Effector memory CD8-positive, alpha-beta T cell (primary cell): ENCODE measurements around the gene CD6.
A peak's percentile ranks its signal among the peaks of the same experiment; 100 is the strongest.

Source experiments
- ATAC-seq: fragments of 150-1000 bp; cut with Tn5 transposase; replicated peaks from 2 replicates; pipeline ENCODE4 v1.10.0; 2021; ENCODE audit warnings: mild to moderate bottlenecking, moderate library complexity
- DNase-seq, 3 experiments: peaks; one replicate each; pipeline ENCODE4 v3.0.0; 2021
- H3K27ac Mint-ChIP-seq, 2 donors: one replicate each; pipeline ENCODE4 v1.8.0; 2022; ENCODE audit warnings: mild to moderate bottlenecking in 2 of 2, mixed read lengths in 2 of 2, moderate library complexity in 2 of 2
- H3K27me3 Mint-ChIP-seq, 2 donors: one replicate each; pipeline ENCODE4 v1.8.0; 2022; ENCODE audit warnings: mixed read lengths in 2 of 2
- H3K36me3 Mint-ChIP-seq: one replicate; pipeline ENCODE4 v1.8.0; 2022; ENCODE audit warnings: mild to moderate bottlenecking, moderate library complexity, mixed read lengths; ENCODE audit not compliant: insufficient read depth
- H3K4me1 Mint-ChIP-seq, 2 donors: one replicate each; pipeline ENCODE4 v1.8.0; 2022; ENCODE audit warnings: low read depth in 2 of 2, mixed read lengths in 2 of 2
- H3K4me3 Mint-ChIP-seq, 2 donors: one replicate each; pipeline ENCODE4 v1.8.0; 2022; ENCODE audit warnings: mild to moderate bottlenecking in 2 of 2, mixed read lengths in 2 of 2, moderate library complexity in 2 of 2
- H3K9me3 Mint-ChIP-seq, 2 donors: one replicate each; pipeline ENCODE4 v1.8.0; 2022; ENCODE audit warnings: mixed read lengths in 2 of 2

Gene CD6

GRCh38 chr11:60951904-60952741 lies 19.4 kb upstream of the CD6 start, which contains the start of gene SLC15A3:
SLC15A3 (minus strand) TSS chr11:60952176; CDS start chr11:60951551, 625 bp downstream.
- H3K4me1 Mint-ChIP-seq, result peaks cover 14 to 15% of the 10 kb centered on the region in 2 donors
- H3K27ac Mint-ChIP-seq, result peak within 1 kb of the TSS; percentile 73 to 86
- H3K9me3 Mint-ChIP-seq, result no peaks in the 10 kb centered on the region
- peaks cover 36 to 39% of the 10 kb centered on the region in 2 donors for H3K27me3 Mint-ChIP-seq
- ATAC-seq, result peak; percentile 73
- peak within 1 kb of the TSS; percentile 72 to 91 for H3K4me3 Mint-ChIP-seq
- H3K36me3 Mint-ChIP-seq, result peaks cover 10% of the 10 kb centered on the region
- DNase-seq, result peak in 1 of 3 experiments; percentile 13

GRCh38 chr11:60952742-60953170 lies 18.7 kb upstream of the CD6 start:
- Mint-ChIP-seq H3K36me3 (peaks cover 10% of the 10 kb centered on the region), H3K9me3 (no peaks in the 10 kb centered on the region), H3K27me3 (peaks cover 41 to 46% of the 10 kb centered on the region in 2 donors), H3K4me3 (peak overlapping the region; percentile 72 to 91), H3K4me1 (peaks cover 14 to 15% of the 10 kb centered on the region in 2 donors), H3K27ac (peak overlapping the region; percentile 70 to 86)
- ATAC-seq (no peak), DNase-seq (no peak)

- H3K4me3 Mint-ChIP-seq, result no peak overlapping the region
- H3K4me1 Mint-ChIP-seq, result peaks cover 14 to 15% of the 10 kb centered on the region in 2 donors
- DNase-seq, result no peak
- H3K36me3 Mint-ChIP-seq, result peaks cover 10% of the 10 kb centered on the region
- peaks cover 42 to 48% of the 10 kb centered on the region in 2 donors for H3K27me3 Mint-ChIP-seq
- H3K27ac Mint-ChIP-seq, result no peak overlapping the region
- ATAC-seq, result no peak
- H3K9me3 Mint-ChIP-seq, result no peaks in the 10 kb centered on the region
Measured at GRCh38 chr11:60953781-60954180, 17.7 kb upstream of the CD6 start.

DNA sequence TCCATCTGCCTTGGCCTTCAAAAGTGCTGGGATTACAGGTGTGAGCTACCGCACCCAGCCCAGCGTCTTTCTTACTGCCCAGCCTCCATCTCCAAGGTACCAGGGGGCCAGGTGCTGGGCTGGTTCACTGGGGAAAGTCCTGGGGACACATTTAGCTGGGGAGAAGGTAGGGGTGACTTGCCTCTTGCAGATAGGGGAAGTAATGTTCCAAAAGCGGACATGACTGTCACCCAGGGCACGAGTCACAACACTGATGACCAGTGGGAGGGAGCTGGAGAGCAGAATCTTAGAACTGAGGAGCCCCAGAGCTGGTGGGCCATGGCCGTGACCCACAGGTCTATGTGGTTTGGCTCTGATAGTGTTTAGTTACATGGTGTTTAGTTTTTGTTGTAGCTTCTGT lies 17.1 kb upstream of the CD6 start:
- H3K27ac Mint-ChIP-seq, result no peak overlapping the region
- DNase-seq, result no peak
- H3K4me1 Mint-ChIP-seq, result peaks cover 14 to 15% of the 10 kb centered on the region in 2 donors
- H3K4me3 Mint-ChIP-seq, result no peak overlapping the region
- H3K27me3 Mint-ChIP-seq, result peaks cover 35 to 44% of the 10 kb centered on the region in 2 donors
- H3K36me3 Mint-ChIP-seq, result peaks cover 10% of the 10 kb centered on the region
- no peaks in the 10 kb centered on the region for H3K9me3 Mint-ChIP-seq
- ATAC-seq, result peak; percentile 15

DNA sequence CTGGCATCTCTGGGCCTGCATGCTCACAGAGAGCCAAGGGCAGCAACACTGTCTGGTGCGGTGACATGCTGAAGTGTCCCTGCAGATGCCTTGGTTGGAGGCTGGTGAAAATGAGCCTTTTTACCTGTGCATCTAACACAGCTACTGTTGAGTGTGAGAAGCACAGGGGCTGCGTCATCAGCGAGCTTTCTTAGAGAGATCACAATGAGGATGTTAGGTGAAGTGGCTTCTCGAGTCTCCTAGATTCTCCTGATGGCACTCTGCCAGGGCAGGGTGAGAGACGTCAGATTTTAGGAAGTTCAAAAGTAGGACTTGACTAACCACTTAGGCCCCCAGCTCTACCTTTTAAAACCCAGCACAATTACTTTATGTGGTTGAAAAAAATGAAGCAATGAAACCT lies 15.9 kb upstream of the CD6 start:
- peaks cover 14 to 15% of the 10 kb centered on the region in 2 donors for H3K4me1 Mint-ChIP-seq
- ATAC-seq (no peak), DNase-seq (no peak)
- no peak overlapping the region for H3K4me3 Mint-ChIP-seq
- H3K27ac Mint-ChIP-seq, result no peak overlapping the region
- H3K27me3 Mint-ChIP-seq, result peaks cover 45 to 56% of the 10 kb centered on the region in 2 donors
- H3K36me3 Mint-ChIP-seq, result peaks cover 10% of the 10 kb centered on the region
- H3K9me3 Mint-ChIP-seq, result no peaks in the 10 kb centered on the region

GRCh38 chr11:60957188-60957587 lies 14.3 kb upstream of the CD6 start:
- peaks cover 5% of the 10 kb centered on the region for H3K36me3 Mint-ChIP-seq
- no peak for DNase-seq
- H3K4me3 Mint-ChIP-seq, result no peak overlapping the region
- ATAC-seq, result no peak
- H3K27me3 Mint-ChIP-seq, result peaks cover 44 to 55% of the 10 kb centered on the region in 2 donors
- H3K4me1 Mint-ChIP-seq, result peaks cover 7 to 8% of the 10 kb centered on the region in 2 donors
- no peaks in the 10 kb centered on the region for H3K9me3 Mint-ChIP-seq
- H3K27ac Mint-ChIP-seq, result no peak overlapping the region

DNA sequence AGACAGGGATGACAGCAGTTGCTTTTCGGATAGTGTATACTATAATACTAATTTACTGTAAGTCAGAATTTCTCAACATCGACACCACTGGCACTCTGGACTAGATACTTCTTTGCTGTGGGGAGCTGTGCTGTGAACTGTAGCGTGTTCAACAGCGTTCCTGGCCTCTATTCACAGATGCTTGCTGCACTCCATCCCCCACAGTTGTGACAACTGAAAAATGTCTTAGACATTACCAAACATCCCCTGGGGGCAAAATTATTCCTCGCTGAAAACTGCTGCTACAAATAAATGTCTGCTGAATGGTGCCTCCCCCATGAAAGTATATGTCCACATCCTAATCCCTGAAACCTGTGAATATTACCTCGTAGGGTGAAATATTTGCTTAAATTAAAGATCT lies 12.0 kb upstream of the CD6 start:
- DNase-seq, result no peak
- Mint-ChIP-seq H3K36me3 (no peaks in the 10 kb centered on the region), H3K27ac (no peak overlapping the region), H3K9me3 (no peaks in the 10 kb centered on the region), H3K4me3 (no peak overlapping the region), H3K4me1 (no peaks in the 10 kb centered on the region), H3K27me3 (peaks cover 30 to 35% of the 10 kb centered on the region in 2 donors)
- ATAC-seq, result no peak

GRCh38 chr11:60960405-60960804 lies 11.1 kb upstream of the CD6 start:
- no peak overlapping the region for H3K4me3 Mint-ChIP-seq
- no peak overlapping the region for H3K27ac Mint-ChIP-seq
- H3K4me1 Mint-ChIP-seq, result no peaks in the 10 kb centered on the region
- no peak for DNase-seq
- peaks cover 30 to 35% of the 10 kb centered on the region in 2 donors for H3K27me3 Mint-ChIP-seq
- ATAC-seq, result no peak
- H3K36me3 Mint-ChIP-seq, result no peaks in the 10 kb centered on the region
- H3K9me3 Mint-ChIP-seq, result no peaks in the 10 kb centered on the region

DNA sequence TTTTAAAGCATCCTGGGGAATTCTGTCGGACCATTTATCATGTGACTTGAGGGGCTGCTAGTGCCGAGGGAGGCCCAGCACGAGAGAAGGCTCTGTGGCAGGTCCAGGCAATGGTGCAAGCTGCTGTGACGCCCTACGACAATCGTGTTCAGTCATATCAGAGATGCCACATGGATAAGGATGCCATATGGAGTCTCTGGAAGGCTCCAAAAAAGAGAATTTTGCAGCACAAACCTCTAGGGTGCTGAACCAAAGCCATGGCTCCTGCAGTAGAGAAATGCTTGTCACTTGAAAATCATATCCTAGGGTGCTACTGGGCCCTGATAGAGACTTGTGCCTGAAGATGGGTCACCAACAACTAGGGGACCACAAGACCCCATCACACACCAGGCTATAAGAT lies 6.7 kb upstream of the CD6 start:
- H3K36me3 Mint-ChIP-seq, result peaks cover 2% of the 10 kb centered on the region

GRCh38 chr11:60966890-60967289 lies 4.6 kb upstream of the CD6 start:
- Mint-ChIP-seq H3K4me3 (no peak overlapping the region), H3K9me3 (no peaks in the 10 kb centered on the region), H3K36me3 (peaks cover 6% of the 10 kb centered on the region), H3K4me1 (peaks cover 14 to 16% of the 10 kb centered on the region in 2 donors), H3K27me3 (peaks cover 5 to 6% of the 10 kb centered on the region in 2 donors), H3K27ac (no peak overlapping the region)
- ATAC-seq (no peak), DNase-seq (no peak)

More for the DNA sequence above, 6.7 kb upstream of the CD6 start:
- no peak overlapping the region for H3K4me3 Mint-ChIP-seq
- ATAC-seq (no peak), DNase-seq (no peak)
- no peaks in the 10 kb centered on the region for H3K9me3 Mint-ChIP-seq
- no peak overlapping the region for H3K27ac Mint-ChIP-seq
- H3K4me1 Mint-ChIP-seq, result no peaks in the 10 kb centered on the region
- H3K27me3 Mint-ChIP-seq, result peaks cover 16 to 18% of the 10 kb centered on the region in 2 donors

- Mint-ChIP-seq H3K4me1 (peaks cover 17% of the 10 kb centered on the region in 2 donors), H3K27ac (no peak overlapping the region), H3K36me3 (peaks cover 7% of the 10 kb centered on the region), H3K4me3 (no peak overlapping the region), H3K9me3 (no peaks in the 10 kb centered on the region), H3K27me3 (peaks cover 5 to 6% of the 10 kb centered on the region in 2 donors)
- DNase-seq (no peak), ATAC-seq (no peak)
Measured at GRCh38 chr11:60968223-60968622, 3.3 kb upstream of the CD6 start.

- Mint-ChIP-seq H3K4me1 (peaks cover 32 to 33% of the 10 kb centered on the region in 2 donors), H3K9me3 (no peaks in the 10 kb centered on the region), H3K27ac (peak overlapping the region in 1 of 2 donors; percentile 93), H3K27me3 (peaks cover 5 to 6% of the 10 kb centered on the region in 2 donors), H3K36me3 (peaks cover 14% of the 10 kb centered on the region), H3K4me3 (peak overlapping the region; percentile 89 to 95)
- DNase-seq, result peak; percentile 75 to 82 (median 76)
- peak; percentile 66 for ATAC-seq
Measured at GRCh38 chr11:60970369-60970774, 1.1 kb upstream of the CD6 start.

DNA sequence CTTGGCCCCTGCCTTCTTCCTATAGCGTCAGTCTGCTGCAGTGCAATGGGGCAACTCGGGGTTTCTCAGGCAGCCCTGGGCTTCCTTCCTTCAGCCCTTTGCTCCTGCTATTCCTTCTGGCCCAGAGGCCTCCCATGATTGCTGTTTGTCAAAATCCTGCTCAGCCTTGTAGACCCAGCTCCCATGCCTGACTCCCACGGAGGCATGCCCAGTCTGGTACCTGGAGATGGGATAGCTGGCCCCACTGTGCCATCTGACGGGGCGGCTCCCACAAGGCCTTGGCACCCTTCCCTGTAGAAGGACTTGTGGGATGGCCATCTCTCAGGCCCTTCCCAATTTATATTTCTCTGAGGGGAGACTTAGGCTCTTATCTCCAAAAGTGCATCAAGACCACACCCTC lies 590 bp upstream of the CD6 start:
- Mint-ChIP-seq H3K4me1 (peaks cover 32 to 33% of the 10 kb centered on the region in 2 donors), H3K4me3 (peak overlapping the region; percentile 89 to 95), H3K36me3 (peaks cover 14% of the 10 kb centered on the region), H3K9me3 (no peaks in the 10 kb centered on the region), H3K27me3 (peaks cover 5 to 6% of the 10 kb centered on the region in 2 donors), H3K27ac (peak overlapping the region; percentile 90 to 93)
- ATAC-seq, result no peak
- DNase-seq, result no peak
